ENCODE data around the gene RABEP2. TPM values are rescaled to one million over a fixed set of nuclear protein-coding genes. Genes with fewer than 3 reads are reported as not detected.
"Not testable (repeated sequence)": the region's sequence is repeated elsewhere in the genome, so short reads cannot be mapped to it uniquely, and the experiment has no call there.

The RABEP2 gene
- total RNA-seq, result 16.3 TPM

- no peaks in the 10 kb centered on the region for H3K9me3 ChIP-seq (ENCODE audit: low read depth, low read length)
- H3K4me3 ChIP-seq (ENCODE audit: low read length), result peak within 1 kb of the TSS; percentile 91
- H3K27me3 ChIP-seq (ENCODE audit: insufficient read depth, low read length), result no peaks in the 10 kb centered on the region
- peaks cover 24% of the 10 kb centered on the region for H3K4me1 ChIP-seq (ENCODE audit: insufficient read depth, low read length)
Observed at GRCh38 chr16:28924762-28925385, at the start of gene RABEP2. Gene RABEP2, minus strand, starts transcription at chr16:28925238. Its CDS starts 75 bp downstream, at chr16:28925163.

GRCh38 chr16:28974437-28975157 lies 49.6 kb upstream of the RABEP2 start, which contains the start of gene SPNS1:
Gene SPNS1, plus strand, starts transcription at chr16:28974778. Its CDS starts 374 bp downstream, at chr16:28975152.
- Histone ChIP-seq H3K27me3 (ENCODE audit: insufficient read depth, low read length) (no peaks in the 10 kb centered on the region), H3K4me1 (ENCODE audit: insufficient read depth, low read length) (peaks cover 40% of the 10 kb centered on the region), H3K4me3 (ENCODE audit: low read length) (peak within 1 kb of the TSS; percentile 77), H3K9me3 (ENCODE audit: low read depth, low read length) (no peaks in the 10 kb centered on the region)

DNA sequence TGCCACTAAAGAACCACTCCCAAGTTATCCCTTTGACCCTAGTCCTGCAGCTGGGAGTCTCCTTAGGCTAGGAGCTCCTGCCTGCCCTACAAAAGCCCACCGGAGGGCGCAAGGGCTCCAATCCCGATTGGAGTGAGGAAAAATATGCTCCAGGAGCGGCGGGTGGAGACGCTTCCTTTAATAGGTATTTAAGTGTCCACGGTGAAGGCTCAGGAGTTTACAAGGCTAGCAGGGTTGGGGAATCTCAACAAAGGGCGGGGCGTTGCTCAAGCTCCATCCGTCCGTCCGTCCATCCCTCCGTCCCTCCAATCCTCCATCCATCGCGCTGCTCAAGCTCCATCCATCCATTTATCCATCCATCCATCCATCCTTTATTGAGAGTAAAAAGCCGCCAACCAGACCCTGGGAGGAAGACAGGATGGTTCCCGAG lies 49.0 kb upstream of the RABEP2 start:
- peaks cover 40% of the 10 kb centered on the region for H3K4me1 ChIP-seq (ENCODE audit: insufficient read depth, low read length)
- H3K27me3 ChIP-seq (ENCODE audit: insufficient read depth, low read length), result no peaks in the 10 kb centered on the region
- H3K9me3 ChIP-seq (ENCODE audit: low read depth, low read length), result no peaks in the 10 kb centered on the region

GRCh38 chr16:28969696-28970095 lies 44.7 kb upstream of the RABEP2 start:
- not testable (repeated sequence) for H3K4me3 ChIP-seq (ENCODE audit: low read length); H3K9me3 ChIP-seq (ENCODE audit: low read depth, low read length); H3K4me1 ChIP-seq (ENCODE audit: insufficient read depth, low read length); H3K27me3 ChIP-seq (ENCODE audit: insufficient read depth, low read length)

More for the DNA sequence above, 49.0 kb upstream of the RABEP2 start:
- H3K4me3 ChIP-seq (ENCODE audit: low read length), result peak overlapping the region; percentile 77

- Histone ChIP-seq H3K4me3 (ENCODE audit: low read length) (no peak overlapping the region), H3K27me3 (ENCODE audit: insufficient read depth, low read length) (no peaks in the 10 kb centered on the region), H3K9me3 (ENCODE audit: low read depth, low read length) (no peaks in the 10 kb centered on the region), H3K4me1 (ENCODE audit: insufficient read depth, low read length) (no peaks in the 10 kb centered on the region)
Observed at GRCh38 chr16:28967156-28967555, 42.1 kb upstream of the RABEP2 start.

- Histone ChIP-seq H3K4me1 (ENCODE audit: insufficient read depth, low read length) (no peaks in the 10 kb centered on the region), H3K9me3 (ENCODE audit: low read depth, low read length) (no peaks in the 10 kb centered on the region), H3K27me3 (ENCODE audit: insufficient read depth, low read length) (no peaks in the 10 kb centered on the region), H3K4me3 (ENCODE audit: low read length) (no peak overlapping the region)
Observed at GRCh38 chr16:28964496-28964895, 39.5 kb upstream of the RABEP2 start.

DNA sequence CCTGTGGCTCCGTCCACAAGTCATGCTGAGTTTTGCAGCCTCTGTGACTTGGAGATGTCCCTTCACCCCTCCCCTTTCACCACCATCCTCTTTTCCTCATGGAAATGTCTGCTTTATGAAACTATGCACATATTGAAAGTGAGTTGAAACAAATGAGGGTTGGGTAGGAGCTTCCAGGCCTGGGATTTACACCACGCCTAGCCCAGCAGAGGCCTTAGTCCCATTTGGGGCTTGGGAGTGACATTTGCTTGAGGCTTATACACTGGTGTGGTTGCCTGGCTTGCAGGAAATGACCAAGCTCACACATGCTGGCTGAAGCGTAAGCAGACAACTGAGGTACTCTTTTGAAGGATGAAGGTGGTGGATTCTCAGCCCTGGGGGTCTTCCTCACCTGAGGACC lies 39.0 kb upstream of the RABEP2 start:
- Histone ChIP-seq H3K9me3 (ENCODE audit: low read depth, low read length) (no peaks in the 10 kb centered on the region), H3K27me3 (ENCODE audit: insufficient read depth, low read length) (no peaks in the 10 kb centered on the region), H3K4me3 (ENCODE audit: low read length) (no peak overlapping the region), H3K4me1 (ENCODE audit: insufficient read depth, low read length) (no peaks in the 10 kb centered on the region)

- Histone ChIP-seq H3K9me3 (ENCODE audit: low read depth, low read length) (no peaks in the 10 kb centered on the region), H3K4me3 (ENCODE audit: low read length) (no peak overlapping the region), H3K4me1 (ENCODE audit: insufficient read depth, low read length) (no peaks in the 10 kb centered on the region), H3K27me3 (ENCODE audit: insufficient read depth, low read length) (no peaks in the 10 kb centered on the region)
Observed at GRCh38 chr16:28958836-28959235, 33.8 kb upstream of the RABEP2 start.

DNA sequence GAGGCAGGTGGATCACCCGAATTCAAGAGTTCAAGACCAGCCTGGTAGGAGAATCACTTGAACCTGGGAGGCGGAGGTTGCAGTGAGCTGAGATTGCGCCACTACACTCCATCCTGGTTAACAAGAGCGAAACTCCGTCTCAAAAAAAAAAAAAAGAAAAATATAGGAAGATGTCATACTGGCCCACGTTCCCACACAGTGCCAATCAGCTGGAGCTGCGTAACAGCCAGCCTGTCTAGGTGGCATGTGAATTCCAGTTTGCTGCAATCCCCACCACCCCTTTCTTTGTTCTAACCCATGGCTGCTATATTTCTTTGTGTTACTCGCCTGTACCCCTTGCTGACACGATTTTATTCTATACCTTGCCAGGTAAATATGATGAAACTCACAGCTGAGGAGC lies 33.2 kb upstream of the RABEP2 start:
- Histone ChIP-seq H3K9me3 (ENCODE audit: low read depth, low read length) (no peaks in the 10 kb centered on the region), H3K4me1 (ENCODE audit: insufficient read depth, low read length) (no peaks in the 10 kb centered on the region), H3K4me3 (ENCODE audit: low read length) (no peak overlapping the region), H3K27me3 (ENCODE audit: insufficient read depth, low read length) (no peaks in the 10 kb centered on the region)

DNA sequence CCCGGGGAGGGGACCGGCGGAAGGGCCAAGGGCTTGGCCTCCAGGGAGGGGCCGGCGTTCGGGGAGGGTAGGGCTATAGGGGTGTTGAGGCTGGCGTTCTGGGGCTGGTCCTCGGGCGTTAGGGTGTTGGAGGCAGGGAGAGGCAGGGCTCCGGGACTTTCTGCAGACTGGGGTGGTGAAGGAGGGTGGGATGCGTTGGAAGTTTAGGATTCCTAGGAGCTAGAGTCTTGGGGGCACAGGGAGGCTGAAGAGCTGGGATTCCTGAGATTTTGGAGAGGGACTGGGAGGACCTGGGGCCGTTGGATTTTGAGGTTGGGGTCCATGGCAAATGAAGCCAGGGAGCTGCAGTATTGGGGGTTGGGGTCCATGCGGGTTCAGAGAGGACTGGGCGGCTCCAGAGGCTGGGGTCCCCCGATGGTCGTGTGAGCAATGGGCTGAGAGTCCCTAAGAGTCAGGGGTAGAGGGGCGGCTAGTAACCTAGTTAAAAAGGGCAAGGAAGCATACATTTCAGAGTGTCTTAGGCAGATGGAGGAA lies 26.4 kb upstream of the RABEP2 start:
- Histone ChIP-seq H3K27me3 (ENCODE audit: insufficient read depth, low read length) (no peaks in the 10 kb centered on the region), H3K4me3 (ENCODE audit: low read length) (peak overlapping the region; percentile 81), H3K4me1 (ENCODE audit: insufficient read depth, low read length) (peaks cover 24% of the 10 kb centered on the region), H3K9me3 (ENCODE audit: low read depth, low read length) (no peaks in the 10 kb centered on the region)

GRCh38 chr16:28950648-28951409 lies 25.8 kb upstream of the RABEP2 start, which contains the start of gene NFATC2IP:
Gene NFATC2IP, plus strand, starts transcription at chr16:28950937. Its CDS starts 75 bp downstream, at chr16:28951012.
- Histone ChIP-seq H3K9me3 (ENCODE audit: low read depth, low read length) (no peaks in the 10 kb centered on the region), H3K4me3 (ENCODE audit: low read length) (peak within 1 kb of the TSS; percentile 81), H3K4me1 (ENCODE audit: insufficient read depth, low read length) (peaks cover 26% of the 10 kb centered on the region), H3K27me3 (ENCODE audit: insufficient read depth, low read length) (no peaks in the 10 kb centered on the region)

DNA sequence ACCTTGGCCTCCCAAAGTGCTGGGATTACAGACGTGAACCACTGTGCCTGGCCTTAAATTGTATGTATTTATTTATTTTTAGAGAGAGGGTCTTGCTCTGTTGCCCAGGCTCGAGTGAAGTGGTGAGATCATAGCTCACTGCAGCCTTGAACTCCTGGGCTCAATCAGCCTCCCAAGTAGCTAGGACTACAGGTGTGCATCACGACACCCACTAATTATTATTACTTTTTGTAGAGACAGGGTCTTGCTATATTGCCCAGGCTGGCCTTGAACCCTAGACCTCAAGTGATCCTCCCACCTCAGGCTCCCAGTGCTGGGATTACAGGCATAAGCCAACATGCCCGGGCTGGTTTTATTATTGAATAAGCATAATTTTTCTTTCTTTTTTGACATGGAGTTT lies 21.6 kb upstream of the RABEP2 start:
- Histone ChIP-seq H3K27me3 (ENCODE audit: insufficient read depth, low read length) (no peaks in the 10 kb centered on the region), H3K4me1 (ENCODE audit: insufficient read depth, low read length) (peaks cover 19% of the 10 kb centered on the region), H3K9me3 (ENCODE audit: low read depth, low read length) (no peaks in the 10 kb centered on the region)

GRCh38 chr16:28943281-28943680 lies 18.2 kb upstream of the RABEP2 start:
- Histone ChIP-seq H3K4me3 (ENCODE audit: low read length) (no peak overlapping the region), H3K27me3 (ENCODE audit: insufficient read depth, low read length) (no peaks in the 10 kb centered on the region), H3K4me1 (ENCODE audit: insufficient read depth, low read length) (peaks cover 10% of the 10 kb centered on the region), H3K9me3 (ENCODE audit: low read depth, low read length) (no peaks in the 10 kb centered on the region)

More for the DNA sequence above, 21.6 kb upstream of the RABEP2 start:
- no peak overlapping the region for H3K4me3 ChIP-seq (ENCODE audit: low read length)

DNA sequence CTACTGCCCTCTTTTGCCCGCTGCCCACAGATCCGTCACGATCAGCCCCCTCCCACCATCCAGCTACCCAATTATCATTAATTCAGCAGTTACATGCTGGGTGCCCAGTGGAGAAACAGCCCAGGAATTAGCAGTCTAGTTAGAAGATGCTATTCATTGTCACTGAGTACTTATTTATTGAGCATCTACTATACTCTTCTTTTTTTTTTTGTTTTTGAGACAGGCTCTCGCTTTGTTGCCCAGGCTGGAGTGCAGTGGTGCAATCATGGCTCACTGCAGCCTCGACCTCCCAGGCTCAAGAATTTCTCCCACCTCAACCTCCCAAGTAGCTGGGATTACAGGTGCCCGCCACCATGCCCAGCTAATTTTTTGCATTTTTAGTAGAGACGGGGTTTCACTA lies 14.8 kb upstream of the RABEP2 start:
- H3K9me3 ChIP-seq (ENCODE audit: low read depth, low read length); H3K27me3 ChIP-seq (ENCODE audit: insufficient read depth, low read length); H3K4me3 ChIP-seq (ENCODE audit: low read length): not testable (repeated sequence)
- peaks cover 16% of the 10 kb centered on the region for H3K4me1 ChIP-seq (ENCODE audit: insufficient read depth, low read length)

- Histone ChIP-seq H3K4me1 (ENCODE audit: insufficient read depth, low read length) (peaks cover 21% of the 10 kb centered on the region), H3K4me3 (ENCODE audit: low read length) (no peak overlapping the region), H3K27me3 (ENCODE audit: insufficient read depth, low read length) (no peaks in the 10 kb centered on the region), H3K9me3 (ENCODE audit: low read depth, low read length) (no peaks in the 10 kb centered on the region)
Observed at GRCh38 chr16:28938721-28939120, 13.7 kb upstream of the RABEP2 start.

Measured in mononuclear cell (primary cell).